ENCODE measurements around the gene KCNN4. TPM values are rescaled to one million over a fixed set of nuclear protein-coding genes. Genes with fewer than 3 reads are reported as not detected.

The KCNN4 gene
- total and polyA plus RNA-seq, 2 of the 13 experiments (the other 11 are each of a cell fraction or from before 2014, with no cell fraction given): 0.13 to 0.25 TPM

DNA sequence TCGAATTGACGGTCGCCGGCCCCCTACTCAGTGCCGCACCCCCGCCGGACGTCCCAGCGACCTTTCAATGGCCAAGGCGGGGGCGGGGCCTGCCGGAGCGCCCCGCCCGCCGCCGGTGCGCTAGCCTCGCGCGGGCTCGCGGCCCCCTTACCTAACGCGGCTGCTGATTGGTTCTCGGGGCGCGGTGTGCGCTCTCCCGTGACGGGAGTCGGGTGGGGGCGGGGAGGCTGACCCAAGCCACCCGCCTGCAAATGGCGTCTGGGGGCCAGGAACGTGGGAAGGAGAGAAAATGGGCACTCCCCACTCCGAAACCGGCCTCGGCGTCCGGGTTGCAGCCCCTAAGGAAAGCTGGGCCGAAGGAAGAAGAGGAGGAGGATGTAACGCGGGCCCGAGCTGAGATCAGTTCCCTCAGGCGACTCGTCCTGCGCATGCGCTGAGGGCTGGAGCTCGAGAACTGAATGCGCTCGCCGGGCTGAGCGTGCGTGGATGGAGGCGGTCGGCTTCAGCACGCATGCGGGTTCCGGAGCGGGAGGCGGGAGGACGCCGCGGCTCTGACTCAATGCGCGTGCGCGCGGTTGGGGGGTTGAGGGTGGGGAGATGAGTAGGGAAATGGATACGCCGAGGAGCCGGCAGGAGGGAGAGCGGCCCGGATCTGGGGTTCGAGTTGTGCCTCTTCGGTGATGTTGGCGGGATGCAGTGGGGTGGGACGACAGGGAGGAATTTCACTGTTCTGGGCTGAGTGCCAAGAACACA, 26.1 kb downstream of the KCNN4 start, which contains the start of gene SMG9 (continued):
- TF ChIP-seq ZSCAN31 (CRISPR knock-in tag; IDR thresholded peaks at IDR 0.05; ENCODE audit: low read depth) (no peak), ZNF713 (CRISPR knock-in tag; IDR thresholded peaks at IDR 0.05) (0 out of 2 replicates have a peak, but pooled peaks have one; percentile 65), CC2D1A (CRISPR knock-in tag; IDR thresholded peaks at IDR 0.05) (no peak), ZNF678 (CRISPR knock-in tag; IDR thresholded peaks at IDR 0.05) (no peak), ISX (CRISPR knock-in tag; conservative IDR thresholded peaks at IDR 0.05) (no peak), ZNF530 (CRISPR knock-in tag; IDR thresholded peaks at IDR 0.05; ENCODE audit: low read depth) (no peak), ZNF3 (CRISPR knock-in tag; IDR thresholded peaks at IDR 0.05) (no peak), ZNF10 (CRISPR knock-in tag; IDR thresholded peaks at IDR 0.05; ENCODE audit: borderline replicate concordance, low read depth) (no peak), SALL2 (CRISPR knock-in tag; IDR thresholded peaks at IDR 0.05) (peak; percentile 76; the same call in 1 of the 2 replicates), ZZZ3 (CRISPR knock-in tag; IDR thresholded peaks at IDR 0.05; ENCODE audit: borderline replicate concordance) (no peak), ZBTB34 (CRISPR knock-in tag; IDR thresholded peaks at IDR 0.05) (no peak), ZNF549 (CRISPR knock-in tag; IDR thresholded peaks at IDR 0.05) (no peak), DR1 (CRISPR knock-in tag; IDR thresholded peaks at IDR 0.05) (0 out of 2 replicates have a peak, but pooled peaks have one; percentile 48), REL (CRISPR knock-in tag; conservative IDR thresholded peaks at IDR 0.05) (no peak)
- TF ChIP-seq, protein P1, sequence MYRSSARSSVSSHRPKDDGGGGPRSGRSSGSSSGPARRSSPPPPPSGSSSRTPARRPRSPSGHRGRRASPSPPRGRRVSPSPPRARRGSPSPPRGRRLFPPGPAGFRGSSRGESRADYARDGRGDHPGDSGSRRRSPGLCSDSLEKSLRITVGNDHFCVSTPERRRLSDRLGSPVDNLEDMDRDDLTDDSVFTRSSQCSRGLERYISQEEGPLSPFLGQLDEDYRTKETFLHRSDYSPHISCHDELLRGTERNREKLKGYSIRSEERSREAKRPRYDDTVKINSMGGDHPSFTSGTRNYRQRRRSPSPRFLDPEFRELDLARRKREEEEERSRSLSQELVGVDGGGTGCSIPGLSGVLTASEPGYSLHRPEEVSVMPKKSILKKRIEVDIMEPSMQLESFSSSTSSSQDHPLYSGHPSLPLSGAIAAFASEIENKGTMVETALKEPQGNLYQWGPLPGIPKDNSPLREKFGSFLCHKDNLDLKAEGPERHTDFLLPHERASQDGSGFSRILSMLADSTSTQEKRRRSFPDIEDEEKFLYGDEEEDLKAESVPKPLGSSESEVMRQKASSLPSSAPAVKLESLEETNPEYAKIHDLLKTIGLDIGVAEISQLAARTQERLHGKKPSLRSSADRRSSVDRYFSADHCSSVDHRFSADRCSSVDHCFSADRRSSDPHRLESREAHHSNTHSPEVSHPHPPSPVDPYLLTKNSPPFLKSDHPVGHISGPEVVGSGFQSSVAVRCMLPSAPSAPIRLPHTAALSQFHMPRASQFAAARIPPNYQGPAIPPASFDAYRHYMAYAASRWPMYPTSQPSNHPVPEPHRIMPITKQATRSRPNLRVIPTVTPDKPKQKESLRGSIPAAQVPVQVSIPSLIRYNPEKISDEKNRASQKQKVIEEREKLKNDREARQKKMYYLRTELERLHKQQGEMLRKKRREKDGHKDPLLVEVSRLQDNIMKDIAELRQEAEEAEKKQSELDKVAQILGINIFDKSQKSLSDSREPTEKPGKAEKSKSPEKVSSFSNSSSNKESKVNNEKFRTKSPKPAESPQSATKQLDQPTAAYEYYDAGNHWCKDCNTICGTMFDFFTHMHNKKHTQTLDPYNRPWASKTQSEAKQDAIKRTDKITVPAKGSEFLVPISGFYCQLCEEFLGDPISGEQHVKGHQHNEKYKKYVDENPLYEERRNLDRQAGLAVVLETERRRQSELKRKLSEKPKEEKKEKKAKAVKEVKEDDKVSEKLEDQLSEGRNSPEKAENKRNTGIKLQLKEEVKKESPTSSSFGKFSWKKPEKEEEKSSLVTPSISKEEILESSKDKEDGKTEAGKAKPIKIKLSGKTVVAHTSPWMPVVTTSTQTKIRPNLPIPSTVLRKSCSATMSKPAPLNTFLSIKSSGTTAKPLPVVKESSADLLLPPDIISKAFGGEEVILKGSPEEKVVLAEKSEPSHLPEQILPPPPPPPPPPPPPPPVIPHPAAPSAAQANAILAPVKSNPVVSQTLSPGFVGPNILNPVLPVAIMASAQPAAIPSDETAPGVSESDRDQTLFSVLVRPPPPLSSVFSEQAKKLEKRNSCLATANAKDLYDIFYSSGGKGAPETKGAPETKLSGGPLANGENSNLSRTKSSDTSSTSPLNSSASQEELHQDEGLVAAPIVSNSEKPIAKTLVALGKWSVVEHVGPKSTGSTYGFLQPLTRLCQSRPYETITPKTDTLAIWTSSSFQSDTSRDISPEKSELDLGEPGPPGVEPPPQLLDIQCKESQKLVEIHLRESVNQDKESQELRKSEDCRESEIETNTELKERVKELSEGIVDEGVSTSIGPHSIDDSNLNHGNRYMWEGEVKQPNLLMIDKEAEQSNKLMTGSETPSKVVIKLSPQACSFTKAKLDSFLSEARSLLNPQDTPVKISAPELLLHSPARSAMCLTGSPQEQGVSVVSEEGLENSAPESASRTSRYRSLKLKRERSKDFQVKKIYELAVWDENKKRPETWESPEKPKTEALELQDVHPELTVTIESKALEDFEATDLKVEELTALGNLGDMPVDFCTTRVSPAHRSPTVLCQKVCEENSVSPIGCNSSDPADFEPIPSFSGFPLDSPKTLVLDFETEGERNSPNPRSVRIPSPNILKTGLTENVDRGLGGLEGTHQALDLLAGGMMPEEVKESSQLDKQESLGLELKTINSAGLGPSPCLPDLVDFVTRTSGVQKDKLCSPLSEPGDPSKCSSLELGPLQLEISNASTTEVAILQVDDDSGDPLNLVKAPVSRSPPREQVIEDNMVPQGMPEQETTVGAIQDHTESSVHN (CRISPR knock-in tag; IDR thresholded peaks at IDR 0.05): no peak
- TF ChIP-seq, protein P2, sequence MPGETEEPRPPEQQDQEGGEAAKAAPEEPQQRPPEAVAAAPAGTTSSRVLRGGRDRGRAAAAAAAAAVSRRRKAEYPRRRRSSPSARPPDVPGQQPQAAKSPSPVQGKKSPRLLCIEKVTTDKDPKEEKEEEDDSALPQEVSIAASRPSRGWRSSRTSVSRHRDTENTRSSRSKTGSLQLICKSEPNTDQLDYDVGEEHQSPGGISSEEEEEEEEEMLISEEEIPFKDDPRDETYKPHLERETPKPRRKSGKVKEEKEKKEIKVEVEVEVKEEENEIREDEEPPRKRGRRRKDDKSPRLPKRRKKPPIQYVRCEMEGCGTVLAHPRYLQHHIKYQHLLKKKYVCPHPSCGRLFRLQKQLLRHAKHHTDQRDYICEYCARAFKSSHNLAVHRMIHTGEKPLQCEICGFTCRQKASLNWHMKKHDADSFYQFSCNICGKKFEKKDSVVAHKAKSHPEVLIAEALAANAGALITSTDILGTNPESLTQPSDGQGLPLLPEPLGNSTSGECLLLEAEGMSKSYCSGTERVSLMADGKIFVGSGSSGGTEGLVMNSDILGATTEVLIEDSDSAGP (CRISPR knock-in tag; IDR thresholded peaks at IDR 0.05; ENCODE audit: borderline replicate concordance): peak; percentile 82; the same call in 1 of the 2 replicates
